Adipocyte (in vitro differentiated cells): ENCODE measurements around the gene TRPC6.

Experiments used
- DNase-seq: peaks from one replicate; pipeline ENCODE4 v3.0.0-alpha.2; 2015; ENCODE audit warnings: low read depth
- H3K27me3 ChIP-seq: replicated peaks from 2 replicates; pipeline ENCODE4 v1.7.0; 2013; ENCODE audit warnings: mild to moderate bottlenecking, low read length, moderate library complexity; ENCODE audit not compliant: control insufficient read depth, insufficient read depth
- H3K36me3 ChIP-seq: 2 replicates; pipeline ENCODE4 v1.7.0; 2013; ENCODE audit warnings: low read length, mild to moderate bottlenecking, moderate library complexity; ENCODE audit not compliant: control insufficient read depth, insufficient read depth, severe bottlenecking
- H3K4me1 ChIP-seq: 2 replicates; pipeline ENCODE4 v1.7.0; 2013; ENCODE audit warnings: mild to moderate bottlenecking, low read length, moderate library complexity; ENCODE audit not compliant: control insufficient read depth, insufficient read depth
- H3K4me3 ChIP-seq: 2 replicates; pipeline ENCODE4 v1.7.0; 2013; ENCODE audit warnings: mild to moderate bottlenecking, low read length, moderate library complexity
- H3K9ac ChIP-seq: 2 replicates; pipeline ENCODE4 v1.7.0; 2013; ENCODE audit warnings: mild to moderate bottlenecking, low read length, moderate library complexity
- H3K9me3 ChIP-seq: 2 replicates; pipeline ENCODE4 v1.7.0; 2013; ENCODE audit warnings: mild to moderate bottlenecking, low read length, moderate library complexity; ENCODE audit not compliant: control insufficient read depth

Gene TRPC6

DNA sequence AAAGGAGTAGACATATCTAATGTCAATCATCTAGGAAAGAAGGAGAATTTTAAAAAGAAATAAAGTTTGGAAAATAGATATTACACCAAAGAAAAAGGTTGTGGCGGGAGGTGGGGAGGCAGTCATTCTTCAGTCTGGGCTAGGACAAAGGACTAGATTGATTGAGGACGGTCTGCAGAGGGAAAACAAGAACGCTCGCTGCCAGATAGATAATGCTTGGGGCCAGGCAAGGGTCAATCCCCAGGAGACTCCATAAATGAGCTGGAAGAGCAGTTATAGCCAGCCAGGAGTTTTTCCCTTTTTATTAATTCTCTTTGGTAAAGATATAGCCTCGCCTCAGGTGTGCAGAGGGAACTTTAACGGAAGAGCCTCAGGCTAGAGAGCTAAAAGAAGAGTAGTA lies 6.3 kb downstream of the TRPC6 start:
- Histone ChIP-seq H3K27me3 (peaks cover 15% of the 10 kb centered on the region), H3K36me3 (no peaks in the 10 kb centered on the region), H3K9ac (no peak overlapping the region), H3K4me1 (peaks cover 17% of the 10 kb centered on the region), H3K4me3 (no peak overlapping the region), H3K9me3 (peaks cover 5% of the 10 kb centered on the region)
- no peak for DNase-seq

DNA sequence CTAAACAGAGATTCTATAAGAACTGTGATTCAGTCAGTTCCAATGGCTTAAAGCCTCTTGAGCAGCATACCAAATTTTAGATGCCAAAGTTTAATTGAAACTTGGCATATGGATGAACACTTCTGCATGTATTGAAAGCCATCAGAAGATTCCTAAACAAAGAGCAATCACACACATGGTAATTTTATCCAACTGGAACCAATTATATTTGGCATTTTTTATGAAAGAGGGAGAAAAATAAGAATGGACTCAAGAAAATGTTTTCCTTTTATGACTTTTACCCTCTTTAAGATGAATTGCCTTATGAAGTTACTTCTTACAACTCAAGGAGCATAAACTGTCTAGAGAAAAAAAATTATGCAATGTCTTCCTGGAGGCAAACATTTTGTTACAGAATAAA lies 7.4 kb downstream of the TRPC6 start:
- no peaks in the 10 kb centered on the region for H3K36me3 ChIP-seq
- H3K4me3 ChIP-seq, result no peak overlapping the region
- DNase-seq, result peak; percentile 60
- H3K4me1 ChIP-seq, result peaks cover 17% of the 10 kb centered on the region
- no peak overlapping the region for H3K9ac ChIP-seq
- H3K9me3 ChIP-seq, result peaks cover 5% of the 10 kb centered on the region
- peaks cover 5% of the 10 kb centered on the region for H3K27me3 ChIP-seq

DNA sequence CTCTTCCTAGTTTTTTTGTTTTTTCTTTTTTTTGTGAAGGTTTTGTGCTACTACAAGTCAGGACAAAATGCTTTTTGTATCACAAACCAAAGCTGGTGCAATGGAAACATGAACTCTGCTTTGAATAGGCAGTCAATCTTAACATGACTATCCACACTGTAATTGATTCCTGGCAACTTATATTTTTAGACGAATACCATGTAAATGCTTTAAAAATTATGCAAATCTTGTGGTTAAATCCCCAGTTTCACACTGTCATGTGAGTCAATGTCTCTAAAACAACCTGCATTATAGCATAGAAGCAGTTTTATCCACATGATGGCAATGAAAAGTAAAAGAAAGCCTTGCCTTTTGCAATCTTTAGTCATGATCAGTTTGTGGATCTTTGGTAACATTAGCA lies 8.9 kb downstream of the TRPC6 start:
- Histone ChIP-seq H3K9me3 (peaks cover 5% of the 10 kb centered on the region), H3K4me1 (peaks cover 17% of the 10 kb centered on the region), H3K36me3 (no peaks in the 10 kb centered on the region), H3K9ac (no peak overlapping the region), H3K4me3 (no peak overlapping the region), H3K27me3 (peaks cover under 1% of the 10 kb centered on the region)
- DNase-seq, result no peak

DNA sequence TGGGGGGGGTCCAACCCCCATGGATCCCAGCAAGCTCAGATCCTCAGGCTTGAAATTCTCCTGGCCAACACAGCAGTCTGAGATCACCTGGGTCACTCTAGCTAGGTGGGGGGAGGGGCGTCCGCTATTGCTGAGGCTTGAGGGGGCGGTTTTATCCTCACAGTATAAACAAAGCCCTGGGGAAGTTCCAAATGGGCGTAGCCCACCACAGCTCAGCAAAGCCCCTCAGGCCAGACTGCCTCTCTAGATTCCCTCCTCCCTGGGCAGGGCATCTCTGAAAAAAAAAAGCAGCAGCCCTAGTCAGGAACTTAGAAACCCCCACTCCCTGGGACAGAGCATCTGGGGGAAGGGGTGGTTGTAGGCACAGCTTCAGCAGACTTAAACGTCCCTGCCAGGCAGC lies 16.7 kb downstream of the TRPC6 start:
- no peaks in the 10 kb centered on the region for H3K27me3 ChIP-seq
- H3K9ac ChIP-seq, result no peak overlapping the region
- no peak overlapping the region for H3K4me3 ChIP-seq
- H3K4me1 ChIP-seq, result no peaks in the 10 kb centered on the region
- no peaks in the 10 kb centered on the region for H3K36me3 ChIP-seq
- no peak for DNase-seq
- H3K9me3 ChIP-seq, result no peaks in the 10 kb centered on the region

DNA sequence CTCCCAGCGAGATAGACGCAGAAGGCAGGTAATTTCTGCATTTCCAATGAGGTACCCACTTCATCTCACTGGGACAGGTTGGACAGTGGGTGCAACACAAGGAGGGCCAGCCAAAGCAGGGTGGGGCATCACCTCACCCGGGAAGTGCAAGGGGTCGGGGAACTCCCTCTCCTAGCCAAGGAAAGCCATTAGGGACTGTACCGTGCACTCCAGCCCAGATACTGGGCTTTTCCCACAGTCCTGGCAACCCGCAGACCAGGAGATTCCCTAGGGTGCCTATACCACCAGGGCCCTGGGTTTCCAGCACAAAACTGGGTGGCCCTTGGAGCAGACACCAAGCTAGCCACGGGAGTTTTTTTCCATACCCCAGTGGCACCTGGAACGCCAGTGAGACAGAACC lies 17.2 kb downstream of the TRPC6 start:
- H3K36me3 ChIP-seq, result no peaks in the 10 kb centered on the region
- no peaks in the 10 kb centered on the region for H3K4me1 ChIP-seq
- no peak for DNase-seq
- no peaks in the 10 kb centered on the region for H3K27me3 ChIP-seq
- no peak overlapping the region for H3K4me3 ChIP-seq
- H3K9ac ChIP-seq, result no peak overlapping the region
- H3K9me3 ChIP-seq, result no peaks in the 10 kb centered on the region

DNA sequence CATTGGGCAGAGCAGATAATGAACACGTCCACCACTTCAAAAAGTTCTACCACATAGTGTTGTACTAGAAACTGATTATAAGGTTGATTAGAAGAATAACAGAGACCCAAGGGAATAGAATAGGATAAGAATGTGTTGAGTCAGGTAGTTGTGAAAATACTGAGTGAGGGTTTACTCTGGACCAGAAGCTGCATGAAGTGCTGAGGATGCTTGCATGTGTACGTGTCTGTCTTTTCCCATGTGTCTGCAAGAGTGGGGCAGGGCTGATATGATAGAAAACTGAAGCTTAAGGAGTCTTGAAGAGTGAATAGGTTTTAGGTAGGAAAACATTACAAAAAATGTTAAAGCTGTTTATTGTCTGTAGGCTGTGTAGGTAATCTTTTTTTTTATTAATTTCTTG lies 20.6 kb downstream of the TRPC6 start:
- Histone ChIP-seq H3K4me3 (no peak overlapping the region), H3K27me3 (no peaks in the 10 kb centered on the region), H3K9ac (no peak overlapping the region)

DNA sequence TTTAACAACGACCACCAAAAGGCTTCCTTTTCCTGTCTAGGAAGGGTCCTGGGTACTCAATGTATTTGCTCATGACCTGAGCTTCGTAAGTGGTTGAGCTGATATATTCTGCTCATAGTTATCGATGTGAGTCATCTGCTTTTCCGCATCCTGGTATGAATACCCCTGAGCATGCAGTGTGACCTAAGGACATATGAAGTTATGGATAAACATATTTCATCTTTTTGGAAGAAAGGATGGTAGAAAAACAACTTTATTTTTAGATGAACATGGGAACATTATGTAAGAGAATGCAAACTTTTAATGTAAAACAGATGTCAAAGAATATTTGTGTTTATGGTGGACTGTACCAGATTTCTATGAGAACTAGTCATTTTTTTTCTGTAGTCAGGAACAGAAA lies 28.4 kb downstream of the TRPC6 start:
- Histone ChIP-seq H3K4me3 (no peak overlapping the region), H3K36me3 (no peaks in the 10 kb centered on the region), H3K4me1 (no peaks in the 10 kb centered on the region), H3K27me3 (no peaks in the 10 kb centered on the region), H3K9ac (no peak overlapping the region), H3K9me3 (no peaks in the 10 kb centered on the region)
- DNase-seq, result peak; percentile 66

More for the DNA sequence above, 20.6 kb downstream of the TRPC6 start:
- DNase-seq, result no peak
- Histone ChIP-seq H3K36me3 (no peaks in the 10 kb centered on the region), H3K9me3 (no peaks in the 10 kb centered on the region), H3K4me1 (no peaks in the 10 kb centered on the region)

DNA sequence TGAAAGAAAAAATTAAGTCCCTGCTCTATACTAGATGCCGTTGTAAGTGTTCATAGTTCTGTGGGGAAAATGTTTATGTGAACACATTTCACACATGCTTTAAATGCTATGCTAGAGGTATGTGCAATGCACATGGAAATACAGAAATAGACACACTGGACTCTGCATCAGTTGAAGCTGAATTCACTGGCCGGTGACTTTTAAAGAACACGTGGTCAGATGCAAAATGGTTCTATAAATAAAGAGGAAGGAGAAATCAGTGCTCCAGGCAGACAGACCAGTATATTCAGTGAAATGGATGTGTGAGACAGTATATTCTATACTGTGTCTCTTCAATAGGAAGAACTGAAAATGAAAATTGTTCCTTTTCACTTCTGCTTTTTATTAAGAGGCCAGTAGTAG lies 29.9 kb downstream of the TRPC6 start:
- no peaks in the 10 kb centered on the region for H3K9me3 ChIP-seq
- peak; percentile 57 for DNase-seq
- H3K4me1 ChIP-seq, result no peaks in the 10 kb centered on the region
- H3K9ac ChIP-seq, result no peak overlapping the region
- H3K36me3 ChIP-seq, result no peaks in the 10 kb centered on the region
- H3K27me3 ChIP-seq, result no peaks in the 10 kb centered on the region
- no peak overlapping the region for H3K4me3 ChIP-seq

DNA sequence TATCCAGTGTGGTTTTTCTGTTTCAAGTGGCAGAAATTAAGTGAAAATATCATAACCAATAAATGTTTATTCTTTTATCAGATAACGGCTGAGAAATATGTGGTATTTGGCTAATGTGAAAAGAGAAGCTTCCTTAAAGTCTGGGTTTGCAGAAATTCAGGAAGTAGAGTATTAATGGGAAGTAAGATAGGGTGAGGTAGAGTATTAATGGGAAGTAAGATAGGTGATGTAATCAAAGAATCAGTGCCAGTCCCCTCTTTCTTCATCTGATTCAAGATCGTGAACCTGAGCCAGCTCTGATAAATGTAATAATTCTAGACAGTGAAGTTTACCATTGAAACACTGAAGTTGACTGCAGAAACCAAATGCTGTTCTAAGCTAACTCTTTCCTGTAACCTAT lies 30.9 kb downstream of the TRPC6 start:
- no peaks in the 10 kb centered on the region for H3K36me3 ChIP-seq
- H3K4me1 ChIP-seq, result no peaks in the 10 kb centered on the region
- DNase-seq, result no peak

DNA sequence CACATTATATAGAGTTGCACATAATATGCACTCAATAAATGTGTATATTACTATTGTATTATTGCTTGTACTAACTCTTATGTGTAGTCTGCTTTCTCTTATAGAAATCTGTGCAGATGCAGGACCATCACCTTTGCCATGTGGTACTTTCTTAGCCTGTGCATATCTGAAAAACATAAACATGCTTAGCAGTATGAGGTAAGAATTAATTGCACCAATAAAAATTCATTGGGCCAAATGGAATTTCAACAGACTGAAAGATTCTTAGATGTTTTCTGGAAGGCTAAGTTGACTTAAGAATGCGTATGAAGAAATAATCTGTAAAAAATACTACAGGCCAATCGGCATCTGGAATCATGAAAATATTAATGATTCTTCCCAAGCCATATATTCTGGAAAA lies 55.3 kb downstream of the TRPC6 start:
- no peaks in the 10 kb centered on the region for H3K9me3 ChIP-seq
- no peaks in the 10 kb centered on the region for H3K4me1 ChIP-seq
- peaks cover 6% of the 10 kb centered on the region for H3K27me3 ChIP-seq
- H3K36me3 ChIP-seq, result no peaks in the 10 kb centered on the region
- H3K9ac ChIP-seq, result no peak overlapping the region
- no peak overlapping the region for H3K4me3 ChIP-seq
- no peak for DNase-seq

More for the DNA sequence above, 30.9 kb downstream of the TRPC6 start:
- Histone ChIP-seq H3K27me3 (no peaks in the 10 kb centered on the region), H3K9ac (no peak overlapping the region), H3K9me3 (no peaks in the 10 kb centered on the region), H3K4me3 (no peak overlapping the region)

DNA sequence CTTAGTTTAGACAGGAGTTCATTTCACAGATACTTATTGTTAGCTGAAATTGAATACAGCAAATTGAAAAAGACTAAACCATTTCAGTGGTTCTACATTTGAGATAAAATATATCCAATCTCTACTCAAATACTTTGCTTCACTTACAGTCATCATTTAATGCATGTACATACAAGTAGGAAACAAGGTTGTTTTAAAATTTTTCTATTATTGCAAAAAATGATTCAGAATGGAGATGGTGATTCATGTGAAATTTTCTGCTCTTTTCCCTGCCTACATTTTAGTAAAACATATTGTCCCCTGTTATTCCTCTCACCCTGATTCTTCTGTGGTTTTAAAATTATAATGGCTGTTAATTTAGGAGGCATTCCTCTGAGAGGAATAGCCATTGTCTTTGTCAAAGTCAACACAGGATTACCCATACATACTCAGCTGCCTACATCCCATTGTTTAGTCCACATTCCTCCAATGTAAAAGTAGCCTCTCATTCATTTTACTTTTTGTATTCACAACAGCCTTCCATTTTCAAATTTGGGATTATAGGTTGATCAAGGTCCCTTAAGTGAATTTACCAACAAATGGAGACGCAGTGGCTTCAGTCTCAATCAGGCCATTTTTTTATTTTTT lies 60.1 kb downstream of the TRPC6 start:
- no peaks in the 10 kb centered on the region for H3K9me3 ChIP-seq
- H3K9ac ChIP-seq, result no peak overlapping the region
- no peaks in the 10 kb centered on the region for H3K4me1 ChIP-seq
- H3K4me3 ChIP-seq, result no peak overlapping the region
- H3K36me3 ChIP-seq, result no peaks in the 10 kb centered on the region
- no peak for DNase-seq
- H3K27me3 ChIP-seq, result no peaks in the 10 kb centered on the region

DNA sequence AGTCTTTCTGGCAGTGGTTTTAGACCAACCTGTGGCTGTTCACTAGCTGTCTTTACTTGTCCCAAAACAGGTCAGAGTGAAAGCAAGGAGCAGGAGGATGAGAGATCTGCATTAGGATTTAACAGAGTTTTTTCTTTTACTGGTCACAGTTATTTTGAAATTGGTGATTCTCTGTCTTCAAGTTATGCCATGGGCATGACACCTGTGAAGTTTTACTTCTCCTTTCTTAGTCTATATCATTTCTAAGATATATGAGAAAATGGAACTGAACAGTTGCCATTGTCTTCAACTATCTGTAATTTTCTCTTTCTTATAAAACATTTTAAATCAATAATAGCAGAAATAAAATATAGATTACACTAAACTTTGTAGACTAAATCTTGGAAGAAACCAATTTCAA lies 60.6 kb downstream of the TRPC6 start:
- Histone ChIP-seq H3K36me3 (no peaks in the 10 kb centered on the region), H3K27me3 (no peaks in the 10 kb centered on the region), H3K9me3 (no peaks in the 10 kb centered on the region), H3K4me1 (no peaks in the 10 kb centered on the region), H3K4me3 (no peak overlapping the region), H3K9ac (no peak overlapping the region)
- no peak for DNase-seq
